ENCODE measurements around the gene PKD1.

GRCh38 chr16:2150418-2151187 lies 14.9 kb upstream of the PKD1 start:
- TF ChIP-seq EZH2 (IDR thresholded peaks at IDR 0.05; ENCODE audit: borderline replicate concordance, insufficient read depth, low read length, poor library complexity, severe bottlenecking) (no peak), RAD21 (conservative IDR thresholded peaks at IDR 0.05) (no peak), CTCF (IDR thresholded peaks at IDR 0.05; ENCODE audit: poor library complexity, severe bottlenecking) (no peak), POLR2AphosphoS5 (IDR thresholded peaks at IDR 0.05) (no peak), TAF1 (IDR thresholded peaks at IDR 0.05; ENCODE audit: low read depth) (no peak), REST (IDR thresholded peaks at IDR 0.05; ENCODE audit: borderline replicate concordance) (no peak), MXI1 (conservative IDR thresholded peaks at IDR 0.05; ENCODE audit: poor library complexity, severe bottlenecking) (no peak)

Data from neural cell (in vitro differentiated cells).